Lower leg skin (tissue), 3 donors: ENCODE data around the gene TRIM65.

Experiments
- CTCF ChIP-seq, 3 donors: fragments of 450-650 bp; IDR thresholded peaks; one replicate each; pipeline ENCODE4 v1.5.1; 2016; ENCODE audit warnings: antibody characterized with exemption in 3 of 3, mild to moderate bottlenecking in 3 of 3, moderate library complexity in 2 of 3
- POLR2A ChIP-seq, 2 donors: fragments of 450-650 bp; IDR thresholded peaks; one replicate each; pipeline ENCODE4 v1.6.1; 2016 to 2017; ENCODE audit warnings: antibody characterized with exemption in 2 of 2, mild to moderate bottlenecking in 1 of 2, moderate library complexity in 1 of 2

DNA sequence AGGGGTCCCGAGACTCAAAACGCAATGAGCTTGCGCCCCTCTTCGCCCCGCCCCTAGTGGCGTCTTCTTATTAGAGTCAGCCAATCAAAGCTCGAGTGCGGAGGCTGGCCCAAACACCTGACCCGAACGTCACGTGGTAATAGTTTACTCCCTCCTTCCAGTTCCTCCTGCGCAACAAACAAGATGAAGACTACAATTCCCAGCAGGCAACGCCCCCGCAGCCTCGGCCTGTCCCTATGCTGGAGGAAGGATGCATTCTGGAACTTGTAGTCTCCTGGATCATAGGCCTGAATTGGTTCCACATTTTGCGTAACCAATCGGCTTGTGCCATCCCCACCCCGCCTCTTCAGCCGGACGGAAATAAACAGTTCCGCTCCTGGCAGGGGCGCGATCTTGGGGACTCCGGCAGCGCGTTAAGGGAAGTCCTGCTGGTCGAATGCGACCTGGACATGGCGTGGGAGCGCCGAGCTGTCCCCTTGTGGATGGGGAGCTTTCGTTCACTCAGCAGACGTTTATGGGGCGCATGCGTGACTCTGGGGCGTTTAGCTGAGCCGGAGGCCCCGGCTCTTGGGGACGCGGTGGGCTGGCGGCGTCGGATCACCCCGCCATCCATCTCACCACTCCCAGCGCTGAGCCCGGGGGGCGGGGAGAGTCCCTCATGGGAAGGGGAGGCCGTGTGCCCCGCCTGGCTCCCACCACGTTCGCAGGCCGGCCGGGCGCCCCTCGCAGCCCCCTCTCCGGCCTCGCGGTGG, 41.3 kb downstream of the TRIM65 start, which contains the start of gene WBP2:
- no peak for TF ChIP-seq CTCF (IDR thresholded peaks at IDR 0.05)
- peak in 1 of 2 donors; percentile 97 for TF ChIP-seq POLR2A (IDR thresholded peaks at IDR 0.05)
